ENCODE data around the gene HOXD4. TPM values are rescaled to one million over a fixed set of nuclear protein-coding genes. Genes with fewer than 3 reads are reported as not detected.
A peak's percentile ranks its signal among the peaks of the same experiment; 100 is the strongest.

The HOXD4 gene
- total RNA-seq, 1 experiment from 2014 or later: not detected

- ATAC-seq (peak; percentile 24), DNase-seq (ENCODE audit: low spot score) (no peak)
- ChIA-PET CTCF (interaction anchor here (0.9 to 1.5 kb wide), 7 partner anchors 19 to 394 kb away, joined by 3 to 8 read pairs (median 3); no protein-coding TSS in a partner anchor), POLR2A (interaction anchor here (1.5 kb wide), 1 partner anchor 11 kb away, joined by 7 read pairs; no protein-coding TSS in a partner anchor)
- H3K4me1 Mint-ChIP-seq: peaks cover 40% of the 10 kb centered on the region
- H3K4me3 Mint-ChIP-seq: 0 out of 2 replicates have a peak overlapping the region, but pooled peaks have one; percentile 22
- TF ChIP-seq NR2C2 (CRISPR knock-in tag; IDR thresholded peaks at IDR 0.05) (no peak), AR (CRISPR knock-in tag; IDR thresholded peaks at IDR 0.05) (no peak), PRDM15 (CRISPR knock-in tag; IDR thresholded peaks at IDR 0.05) (no peak), MAX (CRISPR knock-in tag; IDR thresholded peaks at IDR 0.05) (no peak), GTF2I (CRISPR knock-in tag; conservative IDR thresholded peaks at IDR 0.05) (no peak), ZSCAN18 (CRISPR knock-in tag; IDR thresholded peaks at IDR 0.05) (no peak), TEAD1 (CRISPR knock-in tag; IDR thresholded peaks at IDR 0.05) (no peak), GABPB1 (CRISPR knock-in tag; IDR thresholded peaks at IDR 0.05) (no peak), ERG (CRISPR knock-in tag; IDR thresholded peaks at IDR 0.05) (no peak), RORB (CRISPR knock-in tag; IDR thresholded peaks at IDR 0.05) (no peak), E2F5 (CRISPR knock-in tag; IDR thresholded peaks at IDR 0.05) (no peak), KAT7 (CRISPR knock-in tag; IDR thresholded peaks at IDR 0.05; ENCODE audit: borderline replicate concordance) (no peak), JAZF1 (CRISPR knock-in tag; IDR thresholded peaks at IDR 0.05) (no peak)
- H3K9me3 Mint-ChIP-seq: no peaks in the 10 kb centered on the region
- H3K27ac Mint-ChIP-seq: no peak overlapping the region
- peaks cover 100% of the 10 kb centered on the region for H3K27me3 Mint-ChIP-seq (ENCODE audit: low read depth)
- H3K36me3 Mint-ChIP-seq: peaks cover 2% of the 10 kb centered on the region; the same call in 1 of the 2 replicates
Measured at GRCh38 chr2:176159663-176160250, 8.4 kb downstream of the HOXD4 start.
